Right cardiac atrium (tissue), 5 donors: ENCODE results near the gene ELMOD3. TPM values are rescaled to one million over a fixed set of nuclear protein-coding genes. Genes with fewer than 3 reads are reported as not detected.
A peak's percentile ranks its signal among the peaks of the same experiment; 100 is the strongest.
"Not testable (repeated sequence)": the region's sequence is repeated elsewhere in the genome, so short reads cannot be mapped to it uniquely, and the experiment has no call there.

Experiments
- ATAC-seq, 2 donors: fragments of 200-7000 bp; cut with Tn5 transposase; one replicate each; pipeline versions ENCODE4 v1.8.0 to v1.9.1; 2020; ENCODE audit warnings: moderate library complexity in 2 of 2, mild to moderate bottlenecking in 1 of 2
- DNase-seq, 3 donors: peaks; one replicate each; pipeline ENCODE4 v3.0.0-alpha.2; 2020
- H3K27ac ChIP-seq: one replicate; pipeline ENCODE4 v1.5.1; 2013; ENCODE audit warnings: mild to moderate bottlenecking, low read length, control low read depth, moderate library complexity
- H3K27me3 ChIP-seq: one replicate; pipeline ENCODE4 v1.6.1; 2013; ENCODE audit not compliant: control insufficient read depth, insufficient read depth
- H3K4me1 ChIP-seq: one replicate; pipeline ENCODE4 v1.6.1; 2013; ENCODE audit warnings: low read length; ENCODE audit not compliant: control insufficient read depth, insufficient read depth
- H3K4me3 ChIP-seq: one replicate; pipeline ENCODE4 v1.5.1; 2013; ENCODE audit warnings: low read length, control low read depth
- H3K9me3 ChIP-seq: one replicate; pipeline ENCODE4 v1.6.1; 2013; ENCODE audit warnings: low read length; ENCODE audit not compliant: control insufficient read depth
- whole genome bisulfite sequencing: extraction: QIAGEN DNeasy Blood & Tissue Kit; methylation state at CpG from one replicate; pipeline ENCODE4 v1.1.7; 2013; 5-methylcytosine and 5-hydroxymethylcytosine counted together
- intact Hi-C, 4 donors: fragments of 100-400 bp; cut with DNase I; formaldehyde crosslinking; loops; one replicate each; pipeline versions ENCODE4 v1.11.0 to v1.14.0; 2022 to 2023
- polyA plus RNA-seq: library from polyadenylated mRNA; stranded (reverse); fragments of 200-250 nt; gene quantifications from one replicate; pipeline ENCODE4 v1.2.3, GENCODE V29; 2013
- total RNA-seq, 4 donors: library from RNA; stranded (reverse); fragmentation: NEBNext Ultra II Directional; extraction: Animal tissue kit (Norgen Biotek cat#: 25700); gene quantifications; one replicate each; pipeline ENCODE4 v1.2.1, GENCODE V29; 2021
- donor health status: healthy with polysubstance abuse.
- donor health status: DM: no; HTN: yes; CAD: no.
- donor health status: DM: no; HTN: no; CAD: no.
- donor health status: DM: no; HTN: yes; CAD: no; lungs with severe emphysema.
- donor health status: DM: yes; HTN: yes; CAD: no.

Gene ELMOD3
- total and polyA plus RNA-seq, 5 donors: 10.7 to 16.1 (median 12.2) TPM

GRCh38 chr2:85437488-85438200, 83.1 kb downstream of the ELMOD3 start:
- 2% methylated on average over 64 of the region's 64 CpGs for WGBS
- Histone ChIP-seq H3K4me3 (peak overlapping the region; percentile 66), H3K27ac (peak overlapping the region; percentile 99), H3K9me3 (no peaks in the 10 kb centered on the region), H3K27me3 (no peaks in the 10 kb centered on the region), H3K4me1 (peaks cover 15% of the 10 kb centered on the region)
- DNase-seq (peak; percentile 91 to 97 (median 96)), ATAC-seq (peak; percentile 88 to 89)
- intact Hi-C loops: loop anchor here in 2 of 4 donors (5.0 kb wide), 1 partner anchor 100 kb away; the partner anchor contains the start of gene MAT2A (in 2 of the 2)

- Histone ChIP-seq H3K27ac (peak overlapping the region; percentile 99), H3K9me3 (no peaks in the 10 kb centered on the region), H3K4me1 (peaks cover 15% of the 10 kb centered on the region), H3K4me3 (peak overlapping the region; percentile 66), H3K27me3 (no peaks in the 10 kb centered on the region)
- peak; percentile 54 to 81 (median 77) for DNase-seq
- WGBS: 36% methylated on average over 19 of the region's 19 CpGs
- peak; percentile 25 to 37 for ATAC-seq
- intact Hi-C loops: loop anchor here in 2 of 4 donors (5.0 kb wide), 1 partner anchor 99 kb away; the partner anchor contains the start of gene MAT2A (in 2 of the 2)
These were observed 83.8 kb downstream of the ELMOD3 start for GRCh38 chr2:85438201-85439024.

GRCh38 chr2:85439025-85439472, 84.5 kb downstream of the ELMOD3 start:
- Histone ChIP-seq H3K4me3 (no peak overlapping the region), H3K9me3 (no peaks in the 10 kb centered on the region), H3K27me3 (no peaks in the 10 kb centered on the region), H3K27ac (peak overlapping the region; percentile 99), H3K4me1 (peaks cover 10% of the 10 kb centered on the region)
- 82% methylated on average over 6 of the region's 6 CpGs for WGBS
- intact Hi-C loops: loop anchor here in 2 of 4 donors (5.0 kb wide), 1 partner anchor 98 kb away; the partner anchor contains the start of gene MAT2A (in 2 of the 2)
- DNase-seq: peak in 1 of 3 donors; percentile 6
- no peak for ATAC-seq

- peak in 1 of 3 donors; percentile 9 for DNase-seq
- H3K27me3 ChIP-seq, H3K4me1 ChIP-seq, H3K9me3 ChIP-seq, H3K27ac ChIP-seq, H3K4me3 ChIP-seq, ATAC-seq: not testable (repeated sequence)
- WGBS: 95% methylated on average over 9 of the region's 9 CpGs
- intact Hi-C loops: loop anchor here in 2 of 4 donors (5.0 kb wide), 1 partner anchor 98 kb away; the partner anchor contains the start of gene MAT2A (in 2 of the 2)
These were observed 85.0 kb downstream of the ELMOD3 start for GRCh38 chr2:85439569-85439968.

- ATAC-seq (no peak), DNase-seq (no peak)
- H3K4me1 ChIP-seq: peaks cover 10% of the 10 kb centered on the region
- WGBS: 93% methylated on average over 7 of the region's 7 CpGs
- no peaks in the 10 kb centered on the region for H3K9me3 ChIP-seq
- no peak overlapping the region for H3K4me3 ChIP-seq
- intact Hi-C loops: loop anchor here in 2 of 4 donors (5.0 kb wide), 1 partner anchor 97 kb away; the partner anchor contains the start of gene MAT2A (in 2 of the 2)
- H3K27me3 ChIP-seq: no peaks in the 10 kb centered on the region
- H3K27ac ChIP-seq: no peak overlapping the region
These were observed 85.4 kb downstream of the ELMOD3 start for GRCh38 chr2:85439986-85440385.

GRCh38 chr2:85440729-85441128, 86.2 kb downstream of the ELMOD3 start:
- DNase-seq: no peak
- Histone ChIP-seq H3K4me1 (peaks cover 11% of the 10 kb centered on the region), H3K27ac (no peak overlapping the region), H3K4me3 (no peak overlapping the region), H3K9me3 (no peaks in the 10 kb centered on the region), H3K27me3 (no peaks in the 10 kb centered on the region)
- 97% methylated on average over 5 of the region's 5 CpGs for WGBS
- ATAC-seq: no peak
- intact Hi-C loops: no loop called here

Other genes with a start within 250 kb of the ELMOD3 start
- gene TCF7L1, start 221.4 kb upstream of the ELMOD3 start, total RNA-seq: 10 to 100 TPM; 12.0 to 13.8 (median 12.7) TPM
- gene TCF7L1, start 221.4 kb upstream of the ELMOD3 start, polyA plus RNA-seq: 13.0 TPM
- gene TGOLN2, start 26.8 kb upstream of the ELMOD3 start, total RNA-seq: 10 to 100 TPM; 75.4 to 82.6 (median 79.4) TPM
- gene TGOLN2, start 26.8 kb upstream of the ELMOD3 start, polyA plus RNA-seq: 29.9 TPM
- 10 to 100 TPM; 22.4 to 33.5 (median 27.9) TPM for gene RETSAT, start 241 bp upstream of the ELMOD3 start, total RNA-seq
- 31.9 TPM for gene RETSAT, start 241 bp upstream of the ELMOD3 start, polyA plus RNA-seq
- 10 to 100 TPM in 2 of 4 donors, 1 to 10 TPM in 2; 6.8 to 15.6 (median 12.3) TPM for gene CAPG, start 55.6 kb downstream of the ELMOD3 start, total RNA-seq
- 13.2 TPM for gene CAPG, start 55.6 kb downstream of the ELMOD3 start, polyA plus RNA-seq
- gene SH2D6, start 63.9 kb downstream of the ELMOD3 start, total RNA-seq: under 1 TPM in 3 of 4 donors, not detected in 1; 0.34 to 0.75 (median 0.62) TPM
- 0.29 TPM for gene SH2D6, start 63.9 kb downstream of the ELMOD3 start, polyA plus RNA-seq
- 100 to 1,000 TPM; 123 to 227 (median 144) TPM for gene MAT2A, start 184.4 kb downstream of the ELMOD3 start, total RNA-seq
- gene MAT2A, start 184.4 kb downstream of the ELMOD3 start, polyA plus RNA-seq: 76.4 TPM
- gene GGCX, start 206.7 kb downstream of the ELMOD3 start, total RNA-seq: 10 to 100 TPM; 27.7 to 35.8 (median 30.8) TPM
- 17.9 TPM for gene GGCX, start 206.7 kb downstream of the ELMOD3 start, polyA plus RNA-seq
- 10 to 100 TPM; 30.3 to 38.3 (median 35.2) TPM for gene VAMP8, start 222.8 kb downstream of the ELMOD3 start, total RNA-seq
- 24.9 TPM for gene VAMP8, start 222.8 kb downstream of the ELMOD3 start, polyA plus RNA-seq
- 100 to 1,000 TPM in 1 of 4 donors, 10 to 100 TPM in 3; 79.1 to 113 (median 81.1) TPM for gene VAMP5, start 229.7 kb downstream of the ELMOD3 start, total RNA-seq
- 127 TPM for gene VAMP5, start 229.7 kb downstream of the ELMOD3 start, polyA plus RNA-seq
- 100 to 1,000 TPM in 2 of 4 donors, 10 to 100 TPM in 2; 96.1 to 111 (median 102) TPM for gene RNF181, start 241.0 kb downstream of the ELMOD3 start, total RNA-seq
- 169 TPM for gene RNF181, start 241.0 kb downstream of the ELMOD3 start, polyA plus RNA-seq
- gene TMEM150A, start 247.9 kb downstream of the ELMOD3 start, total RNA-seq: 10 to 100 TPM; 14.5 to 17.5 (median 16.5) TPM
- gene TMEM150A, start 247.9 kb downstream of the ELMOD3 start, polyA plus RNA-seq: 19.0 TPM